ENCODE results near the gene UCMA.

The UCMA gene

DNA sequence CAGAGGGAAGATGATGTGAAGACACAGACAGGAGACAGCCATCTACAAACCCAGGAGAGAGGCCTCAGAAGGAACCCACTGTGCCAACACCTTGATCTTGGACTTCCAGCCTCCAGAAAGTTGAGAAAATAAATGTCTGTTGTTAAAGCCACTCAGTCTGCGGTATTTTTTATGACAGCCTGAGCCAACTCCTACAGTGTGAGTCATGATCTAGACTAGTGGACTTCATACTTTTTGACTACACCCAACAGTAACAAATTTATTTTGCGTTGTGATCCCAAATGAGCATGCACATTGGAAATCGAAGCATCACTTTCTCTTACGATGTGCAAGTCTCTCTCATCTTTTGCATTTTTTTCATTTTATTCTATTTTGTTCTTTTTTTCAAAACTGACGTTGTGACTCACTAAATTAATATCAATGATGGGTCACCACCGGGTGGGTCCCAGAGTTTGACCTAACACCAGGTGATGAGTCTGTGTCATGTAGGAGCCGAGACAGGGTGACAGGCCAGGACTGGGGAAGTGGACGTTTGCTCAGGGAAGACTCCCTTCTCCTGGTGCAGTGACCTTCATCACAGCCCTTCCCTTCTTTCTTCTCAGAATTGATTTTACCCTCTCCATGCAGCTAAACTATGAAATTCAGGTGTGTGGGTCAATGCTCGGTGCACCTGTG lies 36.8 kb upstream of the UCMA start:
- peak overlapping the region; percentile 64 to 86 (median 73) for H3K27ac Mint-ChIP-seq
- H3K9me3 Mint-ChIP-seq, result peaks cover 2% of the 10 kb centered on the region
- peaks cover 33% of the 10 kb centered on the region for H3K4me1 Mint-ChIP-seq
- no peak overlapping the region for H3K4me3 Mint-ChIP-seq
- TF ChIP-seq, protein P1, sequence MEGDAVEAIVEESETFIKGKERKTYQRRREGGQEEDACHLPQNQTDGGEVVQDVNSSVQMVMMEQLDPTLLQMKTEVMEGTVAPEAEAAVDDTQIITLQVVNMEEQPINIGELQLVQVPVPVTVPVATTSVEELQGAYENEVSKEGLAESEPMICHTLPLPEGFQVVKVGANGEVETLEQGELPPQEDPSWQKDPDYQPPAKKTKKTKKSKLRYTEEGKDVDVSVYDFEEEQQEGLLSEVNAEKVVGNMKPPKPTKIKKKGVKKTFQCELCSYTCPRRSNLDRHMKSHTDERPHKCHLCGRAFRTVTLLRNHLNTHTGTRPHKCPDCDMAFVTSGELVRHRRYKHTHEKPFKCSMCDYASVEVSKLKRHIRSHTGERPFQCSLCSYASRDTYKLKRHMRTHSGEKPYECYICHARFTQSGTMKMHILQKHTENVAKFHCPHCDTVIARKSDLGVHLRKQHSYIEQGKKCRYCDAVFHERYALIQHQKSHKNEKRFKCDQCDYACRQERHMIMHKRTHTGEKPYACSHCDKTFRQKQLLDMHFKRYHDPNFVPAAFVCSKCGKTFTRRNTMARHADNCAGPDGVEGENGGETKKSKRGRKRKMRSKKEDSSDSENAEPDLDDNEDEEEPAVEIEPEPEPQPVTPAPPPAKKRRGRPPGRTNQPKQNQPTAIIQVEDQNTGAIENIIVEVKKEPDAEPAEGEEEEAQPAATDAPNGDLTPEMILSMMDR (IDR thresholded peaks at IDR 0.05; ENCODE audit: unreplicated experiment in 3 of 3), result no peak
- no peaks in the 10 kb centered on the region for H3K36me3 Mint-ChIP-seq (ENCODE audit: low read depth)
- H3K27me3 Mint-ChIP-seq (ENCODE audit: low read depth), result peaks cover 4% of the 10 kb centered on the region

DNA sequence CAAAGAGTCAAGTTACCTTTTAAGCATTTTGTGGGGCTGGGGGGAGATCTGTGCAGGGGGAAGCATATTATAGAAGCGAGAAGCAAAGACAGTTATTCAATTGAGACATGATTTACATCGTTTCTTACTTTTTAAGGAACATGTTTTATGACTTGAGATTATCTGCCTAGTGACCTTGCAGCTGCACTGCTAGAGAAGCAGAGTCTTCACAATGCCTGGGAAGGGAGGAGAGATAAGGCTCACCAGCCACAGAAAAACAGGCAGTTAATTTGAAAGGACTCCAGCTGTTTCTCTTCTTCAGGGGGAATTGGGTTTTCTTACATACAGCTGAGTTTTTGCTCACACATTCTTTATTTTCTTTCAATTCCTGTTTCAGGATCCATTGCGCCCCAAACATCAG lies 34.7 kb upstream of the UCMA start:
- Mint-ChIP-seq H3K27me3 (ENCODE audit: low read depth) (peaks cover 18% of the 10 kb centered on the region), H3K36me3 (ENCODE audit: low read depth) (no peaks in the 10 kb centered on the region), H3K4me3 (peak overlapping the region in 2 of 3 experiments; percentile 0 to 19), H3K4me1 (peaks cover 33% of the 10 kb centered on the region), H3K9me3 (peaks cover 2% of the 10 kb centered on the region), H3K27ac (peak overlapping the region; percentile 65 to 79 (median 73))
- TF ChIP-seq, protein P1 (IDR thresholded peaks at IDR 0.05; ENCODE audit: unreplicated experiment in 3 of 3), result no peak

DNA sequence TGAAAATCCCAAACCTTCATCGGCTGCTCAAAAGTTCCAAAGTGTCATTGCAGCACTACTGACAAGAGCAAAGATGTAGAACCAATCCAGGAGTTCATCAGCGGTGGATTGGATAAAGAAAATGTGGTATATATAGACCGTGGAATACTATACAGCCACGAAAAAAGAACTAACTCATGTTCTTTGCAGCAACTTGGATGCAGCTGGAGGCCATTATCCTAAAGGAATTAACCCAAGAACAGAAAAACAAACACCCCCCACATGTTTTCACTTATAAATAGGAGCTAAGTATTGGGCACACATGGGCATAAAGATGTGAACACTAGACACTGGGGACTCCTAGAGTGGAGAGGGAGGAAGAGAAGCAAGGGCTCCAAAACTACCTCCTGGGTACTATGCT lies 34.1 kb upstream of the UCMA start:
- no peak overlapping the region for H3K4me3 Mint-ChIP-seq
- peak overlapping the region in 2 of 3 experiments; percentile 65 to 73 for H3K27ac Mint-ChIP-seq
- TF ChIP-seq, protein P1 (IDR thresholded peaks at IDR 0.05; ENCODE audit: unreplicated experiment in 3 of 3), result no peak
- H3K27me3 Mint-ChIP-seq (ENCODE audit: low read depth), result peaks cover 21% of the 10 kb centered on the region
- peaks cover 33% of the 10 kb centered on the region for H3K4me1 Mint-ChIP-seq
- H3K9me3 Mint-ChIP-seq, result peaks cover 3% of the 10 kb centered on the region
- H3K36me3 Mint-ChIP-seq (ENCODE audit: low read depth), result no peaks in the 10 kb centered on the region

DNA sequence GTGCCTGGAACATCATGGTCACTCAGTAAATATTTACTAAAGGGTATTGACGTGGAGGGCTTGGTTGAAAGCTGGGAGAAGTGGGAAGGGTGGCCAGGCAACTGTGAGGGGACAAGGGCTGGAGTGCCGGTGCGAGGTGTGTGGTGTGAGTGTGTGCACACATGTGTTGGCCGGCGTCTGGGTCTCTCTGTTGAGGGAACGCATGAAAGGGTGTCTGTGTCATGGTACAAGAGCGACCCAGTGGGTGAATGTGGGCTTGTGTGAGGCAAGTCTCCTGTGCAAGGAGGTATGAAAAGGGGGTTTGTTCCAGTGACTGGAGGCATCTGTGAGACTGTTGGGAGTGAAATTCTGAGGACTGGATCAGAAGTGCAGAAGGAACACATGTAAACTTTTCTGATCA lies 29.4 kb upstream of the UCMA start:
- Mint-ChIP-seq H3K27me3 (ENCODE audit: low read depth) (peaks cover 18% of the 10 kb centered on the region), H3K4me3 (no peak overlapping the region), H3K9me3 (peaks cover 17% of the 10 kb centered on the region), H3K27ac (no peak overlapping the region), H3K4me1 (peaks cover 2% of the 10 kb centered on the region), H3K36me3 (ENCODE audit: low read depth) (no peaks in the 10 kb centered on the region)
- TF ChIP-seq, protein P1 (IDR thresholded peaks at IDR 0.05; ENCODE audit: unreplicated experiment in 3 of 3), result no peak

DNA sequence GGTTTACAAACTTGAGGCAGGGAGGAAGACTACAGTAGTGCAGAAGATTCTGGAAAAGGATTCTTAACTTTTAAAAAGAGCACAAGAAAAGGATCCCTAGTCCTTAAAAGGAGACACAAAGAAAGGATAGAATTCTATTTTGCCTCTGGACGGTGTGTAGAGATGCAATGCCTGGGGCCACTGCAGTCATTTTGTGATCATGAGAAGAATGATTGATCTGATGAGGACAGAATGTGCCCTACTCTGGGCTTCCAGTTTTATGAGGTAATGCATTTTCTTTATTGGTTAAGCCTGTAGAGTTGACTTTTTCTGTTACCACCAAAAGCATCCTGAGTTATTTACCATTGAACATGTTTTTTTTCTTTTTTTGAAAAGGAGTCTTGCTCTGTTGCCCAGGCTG lies 28.3 kb upstream of the UCMA start:
- Mint-ChIP-seq H3K36me3 (ENCODE audit: low read depth) (no peaks in the 10 kb centered on the region), H3K9me3 (peaks cover 26% of the 10 kb centered on the region), H3K27me3 (ENCODE audit: low read depth) (peaks cover 22% of the 10 kb centered on the region), H3K27ac (no peak overlapping the region), H3K4me1 (no peaks in the 10 kb centered on the region), H3K4me3 (no peak overlapping the region)
- TF ChIP-seq, protein P1 (IDR thresholded peaks at IDR 0.05; ENCODE audit: unreplicated experiment in 3 of 3), result no peak

DNA sequence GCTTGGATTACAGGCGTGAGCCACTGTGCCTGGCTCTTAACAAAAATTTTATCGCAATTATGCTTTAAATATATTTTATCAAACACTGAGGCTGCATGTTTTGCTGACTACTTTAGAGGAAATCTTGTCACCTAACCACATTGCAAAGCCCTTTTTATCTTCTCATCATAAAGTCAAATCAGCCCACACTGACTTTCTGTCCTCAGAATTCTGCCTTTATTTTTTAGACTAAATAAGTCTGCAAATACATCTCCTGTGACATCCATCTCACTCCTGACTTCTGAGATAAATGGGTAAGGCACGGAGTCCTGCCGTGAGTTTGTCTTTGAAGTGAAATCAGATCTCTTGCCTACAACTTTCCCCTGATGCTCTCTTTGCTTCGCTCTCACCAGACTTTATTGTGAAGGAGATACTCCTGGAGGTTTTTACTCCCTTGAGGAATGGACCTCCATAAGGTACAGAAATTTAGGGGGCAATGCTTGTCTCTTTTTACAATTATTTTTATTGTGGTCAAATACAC lies 23.5 kb upstream of the UCMA start:
- Mint-ChIP-seq H3K9me3 (peaks cover 21% of the 10 kb centered on the region), H3K4me3 (no peak overlapping the region), H3K4me1 (no peaks in the 10 kb centered on the region), H3K27me3 (ENCODE audit: low read depth) (peaks cover 6% of the 10 kb centered on the region), H3K36me3 (ENCODE audit: low read depth) (no peaks in the 10 kb centered on the region), H3K27ac (no peak overlapping the region)
- TF ChIP-seq, protein P1 (IDR thresholded peaks at IDR 0.05; ENCODE audit: unreplicated experiment in 3 of 3), result no peak
